Transverse colon (tissue), 4 donors: ENCODE measurements around the gene CAPN12. TPM values are rescaled to one million over a fixed set of nuclear protein-coding genes. Genes with fewer than 3 reads are reported as not detected.

Experiments
- DNase-seq: peaks from one replicate; pipeline ENCODE4 v3.0.0-alpha.2; 2019
- H3K27ac ChIP-seq, 4 donors: fragments of 200-600 bp; sonication (generic); 2 replicates each; pipeline ENCODE4 v1.5.1; 2016 to 2018; ENCODE audit warnings: inconsistent platforms in 4 of 4
- H3K27me3 ChIP-seq: fragments of 200-600 bp; sonication (generic); 2 replicates; pipeline ENCODE4 v1.5.1; 2017; ENCODE audit warnings: inconsistent platforms
- H3K36me3 ChIP-seq, 4 donors: fragments of 200-600 bp; sonication (generic); 2 replicates each; pipeline ENCODE4 v1.5.1; 2017 to 2019; ENCODE audit warnings: inconsistent platforms in 4 of 4
- H3K4me1 ChIP-seq, 4 donors: fragments of 200-600 bp; sonication (generic); 2 replicates each; pipeline ENCODE4 v1.5.1; 2017 to 2020; ENCODE audit warnings: inconsistent platforms in 4 of 4
- H3K4me3 ChIP-seq, 4 donors: fragments of 200-600 bp; sonication (generic); 1 replicate in 1 of 4; 2 replicates in 3 of 4; pipeline versions ENCODE4 v1.5.1 to v1.6.1; 2017 to 2019; ENCODE audit warnings: inconsistent platforms in 4 of 4
- H3K9me3 ChIP-seq, 2 donors: fragments of 200-600 bp; sonication (generic); 2 replicates each; pipeline ENCODE4 v1.5.1; 2017 to 2019; ENCODE audit warnings: inconsistent platforms in 2 of 2
- EP300 ChIP-seq: sonication (generic); formaldehyde crosslinking; IDR thresholded peaks from one replicate; pipeline ENCODE4 v1.6.1; 2017; ENCODE audit warnings: antibody characterized with exemption, low read depth
- POLR2A ChIP-seq: fragments of 450-650 bp; IDR thresholded peaks from one replicate; pipeline ENCODE4 v1.6.1; 2016; ENCODE audit warnings: antibody characterized with exemption, mild to moderate bottlenecking, moderate library complexity
- POLR2AphosphoS5 ChIP-seq, 3 donors: sonication (generic); formaldehyde crosslinking; IDR thresholded peaks; one replicate each; pipeline ENCODE4 v1.6.1; 2016; ENCODE audit warnings: antibody characterized with exemption in 3 of 3
- WGBS, 2 donors: methylation state at CpG; one replicate each; pipeline ENCODE4 v1.1.5; 2018; ENCODE audit warnings: low coverage in 1 of 2; 5-methylcytosine and 5-hydroxymethylcytosine counted together
- in situ Hi-C, 4 donors: fragments of 200-750 bp; cut with MboI; loops; one replicate each; pipeline versions ENCODE4 v1.15.0 to v1.15.1; 2017; ENCODE audit warnings: low sequenced_read_pairs in 3 of 4, low pct_ligation_motif_present in 1 of 4, low pct_unique_long_range_greater_than_20kb in 1 of 4
- intact Hi-C: fragments of 100-400 bp; cut with DNase I; formaldehyde crosslinking; loops from one replicate; pipeline ENCODE4 v1.15.1; 2023; ENCODE audit warnings: low total_unique reads
- total RNA-seq, 4 donors: library from RNA; depleted of rRNA; stranded (reverse); fragments of >200 nt; gene quantifications; one replicate each; pipeline ENCODE4 v1.1.0, GENCODE V29; 2016
- TF ChIP-seq, protein P1 (sequence below), 5 experiments: fragments of 200-600 bp in 3 of 5; fragments of 450-650 bp in 2 of 5; sonication (generic) in 3 of 5; IDR thresholded peaks; 1 replicate in 2 of 5; 2 replicates in 3 of 5; pipeline ENCODE4 v1.5.1; 2016 to 2017; ENCODE audit warnings: antibody characterized with exemption in 5 of 5, inconsistent platforms in 3 of 5, mild to moderate bottlenecking in 2 of 5, moderate library complexity in 1 of 5

CAPN12 gene
- total RNA-seq, 4 donors from 2014 or later: 2.6 to 44.8 (median 14.4) TPM; not detected in 1

GRCh38 chr19:38713865-38714264, 30.4 kb downstream of the CAPN12 start:
- no peak for TF ChIP-seq POLR2AphosphoS5 (IDR thresholded peaks at IDR 0.05)
- TF ChIP-seq EP300: no peak
- TF ChIP-seq POLR2A: no peak
- TF ChIP-seq, protein P1, sequence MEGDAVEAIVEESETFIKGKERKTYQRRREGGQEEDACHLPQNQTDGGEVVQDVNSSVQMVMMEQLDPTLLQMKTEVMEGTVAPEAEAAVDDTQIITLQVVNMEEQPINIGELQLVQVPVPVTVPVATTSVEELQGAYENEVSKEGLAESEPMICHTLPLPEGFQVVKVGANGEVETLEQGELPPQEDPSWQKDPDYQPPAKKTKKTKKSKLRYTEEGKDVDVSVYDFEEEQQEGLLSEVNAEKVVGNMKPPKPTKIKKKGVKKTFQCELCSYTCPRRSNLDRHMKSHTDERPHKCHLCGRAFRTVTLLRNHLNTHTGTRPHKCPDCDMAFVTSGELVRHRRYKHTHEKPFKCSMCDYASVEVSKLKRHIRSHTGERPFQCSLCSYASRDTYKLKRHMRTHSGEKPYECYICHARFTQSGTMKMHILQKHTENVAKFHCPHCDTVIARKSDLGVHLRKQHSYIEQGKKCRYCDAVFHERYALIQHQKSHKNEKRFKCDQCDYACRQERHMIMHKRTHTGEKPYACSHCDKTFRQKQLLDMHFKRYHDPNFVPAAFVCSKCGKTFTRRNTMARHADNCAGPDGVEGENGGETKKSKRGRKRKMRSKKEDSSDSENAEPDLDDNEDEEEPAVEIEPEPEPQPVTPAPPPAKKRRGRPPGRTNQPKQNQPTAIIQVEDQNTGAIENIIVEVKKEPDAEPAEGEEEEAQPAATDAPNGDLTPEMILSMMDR (IDR thresholded peaks at IDR 0.05): no peak
- Histone ChIP-seq H3K9me3 (no peaks in the 10 kb centered on the region), H3K36me3 (peaks cover 0 to 46% (median 18%) of the 10 kb centered on the region in 4 donors), H3K27me3 (no peaks in the 10 kb centered on the region), H3K4me1 (peaks cover 13 to 27% (median 17%) of the 10 kb centered on the region in 4 donors), H3K4me3 (no peak overlapping the region), H3K27ac (peak overlapping the region; percentile 23 to 82 (median 78))
- in situ Hi-C loops: no loop called here
- no peak for DNase-seq
- intact Hi-C loops: loop anchor here (10.0 kb wide), 1 partner anchor 69 kb away; the partner anchor contains the start of gene ACTN4
- WGBS, 2 donors: 83 to 85% methylated on average over 2 to 14 of the region's 14 CpGs

- peak in 2 of 3 donors; percentile 42 to 44 for TF ChIP-seq POLR2AphosphoS5 (IDR thresholded peaks at IDR 0.05)
- TF ChIP-seq EP300: no peak
- Histone ChIP-seq H3K27me3 (no peaks in the 10 kb centered on the region), H3K4me1 (peaks cover 13 to 27% (median 16%) of the 10 kb centered on the region in 4 donors), H3K9me3 (no peaks in the 10 kb centered on the region), H3K4me3 (no peak overlapping the region), H3K27ac (peak overlapping the region; percentile 55 to 82 (median 78)), H3K36me3 (peaks cover 0 to 49% (median 20%) of the 10 kb centered on the region in 4 donors)
- in situ Hi-C loops: no loop called here
- peak; percentile 41 for DNase-seq
- WGBS, 2 donors: 72% methylated on average over 19 of the region's 19 CpGs; no CpG with 5 or more reads in 1 of the 2 donors
- intact Hi-C loops: loop anchor here (10.0 kb wide), 1 partner anchor 68 kb away; the partner anchor contains the start of gene ACTN4
Observed at GRCh38 chr19:38713227-38713649, 31.0 kb downstream of the CAPN12 start.

- H3K36me3 ChIP-seq: peaks cover 0 to 47% (median 22%) of the 10 kb centered on the region in 4 donors
- in situ Hi-C loops: no loop called here
- peak overlapping the region; percentile 55 to 82 (median 78) for H3K27ac ChIP-seq
- H3K27me3 ChIP-seq: no peaks in the 10 kb centered on the region
- peaks cover 13 to 29% (median 16%) of the 10 kb centered on the region in 4 donors for H3K4me1 ChIP-seq
- WGBS, 2 donors: 52 to 89% methylated on average over 2 to 15 of the region's 15 CpGs
- H3K4me3 ChIP-seq: no peak overlapping the region
- no peaks in the 10 kb centered on the region for H3K9me3 ChIP-seq
- no peak for DNase-seq
- intact Hi-C loops: loop anchor here (10.0 kb wide), 1 partner anchor 67 kb away; the partner anchor contains the start of gene ACTN4
- TF ChIP-seq EP300: no peak
- no peak for TF ChIP-seq POLR2AphosphoS5 (IDR thresholded peaks at IDR 0.05)
- TF ChIP-seq, protein P1 (IDR thresholded peaks at IDR 0.05): no peak
- no peak for TF ChIP-seq POLR2A
Observed at GRCh38 chr19:38712161-38712748, 32.0 kb downstream of the CAPN12 start.

DNA sequence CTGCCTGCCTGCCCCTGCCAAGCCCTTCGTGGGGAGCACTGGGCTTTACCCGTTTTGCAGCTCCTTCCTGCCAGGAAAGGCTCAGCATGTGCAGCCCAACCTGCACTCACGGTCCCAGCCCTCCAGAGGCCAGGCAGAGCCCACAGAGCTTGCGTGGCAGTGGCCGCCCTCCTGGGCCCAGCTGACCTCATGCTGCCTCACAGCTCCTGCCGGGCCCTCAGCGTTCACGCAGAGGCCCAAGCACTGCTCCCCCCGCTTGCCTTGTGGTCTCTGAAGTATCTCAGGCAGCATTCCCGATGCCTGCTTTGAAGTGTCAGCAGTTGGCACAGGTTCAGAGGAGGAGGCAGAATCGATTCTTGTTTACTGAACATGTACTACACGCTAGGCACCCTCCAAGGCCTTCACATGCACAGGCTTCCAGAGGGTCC, 32.5 kb downstream of the CAPN12 start:
- peaks cover 0 to 47% (median 23%) of the 10 kb centered on the region in 4 donors for H3K36me3 ChIP-seq
- no peaks in the 10 kb centered on the region for H3K9me3 ChIP-seq
- peak; percentile 31 for DNase-seq
- TF ChIP-seq, protein P1 (IDR thresholded peaks at IDR 0.05): no peak
- TF ChIP-seq EP300 (no peak), POLR2AphosphoS5 (IDR thresholded peaks at IDR 0.05) (peak; percentile 35 to 67 (median 65)), POLR2A (no peak)
- intact Hi-C loops (loop anchor here (10.0 kb wide), 1 partner anchor 67 kb away; the partner anchor contains the start of gene ACTN4), in situ Hi-C loops (no loop called here)
- peak overlapping the region; percentile 55 to 82 (median 78) for H3K27ac ChIP-seq
- 55% methylated on average over 12 of the region's 12 CpGs; no CpG with 5 or more reads in 1 of the 2 donors for WGBS, 2 donors
- H3K4me1 ChIP-seq: peaks cover 13 to 32% (median 16%) of the 10 kb centered on the region in 4 donors
- no peaks in the 10 kb centered on the region for H3K27me3 ChIP-seq
- H3K4me3 ChIP-seq: no peak overlapping the region
